Sigmoid colon (tissue), 7 donors: ENCODE data around the gene ARMH3. TPM values are rescaled to one million over a fixed set of nuclear protein-coding genes. Genes with fewer than 3 reads are reported as not detected.

Experiments used
- DNase-seq: peaks from one replicate; pipeline ENCODE4 v3.0.0-alpha.2; 2019
- H3K27ac ChIP-seq, 4 donors: fragments of 200-600 bp; sonication (generic); one replicate each; pipeline ENCODE4 v1.5.1; 2016 to 2019; ENCODE audit warnings: mild to moderate bottlenecking in 1 of 4
- H3K27me3 ChIP-seq, 3 donors: fragments of 200-600 bp; sonication (generic); one replicate each; pipeline ENCODE4 v1.5.1; 2019; ENCODE audit warnings: mild to moderate bottlenecking in 1 of 3
- H3K36me3 ChIP-seq, 4 donors: fragments of 200-600 bp; sonication (generic); one replicate each; pipeline ENCODE4 v1.5.1; 2016 to 2019
- H3K4me1 ChIP-seq, 4 donors: fragments of 200-600 bp; sonication (generic); one replicate each; pipeline ENCODE4 v1.5.1; 2017 to 2019
- H3K4me3 ChIP-seq, 4 donors: fragments of 200-600 bp; sonication (generic); one replicate each; pipeline ENCODE4 v1.5.1; 2017 to 2019; ENCODE audit warnings: mild to moderate bottlenecking in 2 of 4, moderate library complexity in 1 of 4
- H3K9me3 ChIP-seq, 4 donors: fragments of 200-600 bp in 3 of 4; sonication (generic) in 3 of 4; one replicate each; pipeline versions ENCODE4 v1.5.1 to v1.6.1; 2013 to 2019
- CTCF ChIP-seq, 4 experiments: fragments of 450-650 bp in 3 of 4; fragments of 200-600 bp in 1 of 4; IDR thresholded peaks; one replicate each; pipeline ENCODE4 v1.5.1; 2016 to 2019; ENCODE audit warnings: antibody characterized with exemption in 4 of 4, mild to moderate bottlenecking in 3 of 4, moderate library complexity in 2 of 4
- EP300 ChIP-seq, 4 donors: sonication (generic); formaldehyde crosslinking; IDR thresholded peaks; one replicate each; pipeline ENCODE4 v1.6.1; 2017; ENCODE audit warnings: antibody characterized with exemption in 4 of 4
- POLR2A ChIP-seq, 2 donors: fragments of 450-650 bp; IDR thresholded peaks; one replicate each; pipeline ENCODE4 v1.6.1; 2016; ENCODE audit warnings: antibody characterized with exemption in 2 of 2, mild to moderate bottlenecking in 2 of 2, moderate library complexity in 2 of 2
- POLR2AphosphoS5 ChIP-seq, 4 donors: sonication (generic); formaldehyde crosslinking; IDR thresholded peaks; one replicate each; pipeline ENCODE4 v1.6.1; 2017; ENCODE audit warnings: antibody characterized with exemption in 4 of 4
- WGBS, 2 donors: extraction: QIAGEN DNeasy Blood & Tissue Kit; methylation state at CpG; one replicate each; pipeline ENCODE4 v1.1.7; 2013; 5-methylcytosine and 5-hydroxymethylcytosine counted together
- intact Hi-C: fragments of 100-400 bp; cut with DNase I; formaldehyde crosslinking; loops from one replicate; pipeline ENCODE4 v1.15.1; 2023
- polyA plus RNA-seq, 3 donors: library from polyadenylated mRNA; stranded (reverse); fragments of 200-250 nt; gene quantifications; one replicate each; pipeline ENCODE4 v1.2.3, GENCODE V29; 2013
- total RNA-seq, 4 donors: library from RNA; depleted of rRNA; stranded (reverse); fragments of >200 nt; gene quantifications; one replicate each; pipeline ENCODE4 v1.1.0, GENCODE V29; 2016
- donor health status: healthy with polysubstance abuse.
- donor health status: Bipolar disorder and iron deficiency.
- donor health status: healthy.

Gene ARMH3
- total and polyA plus RNA-seq, 7 donors: 17.4 to 23.2 (median 19.1) TPM

DNA sequence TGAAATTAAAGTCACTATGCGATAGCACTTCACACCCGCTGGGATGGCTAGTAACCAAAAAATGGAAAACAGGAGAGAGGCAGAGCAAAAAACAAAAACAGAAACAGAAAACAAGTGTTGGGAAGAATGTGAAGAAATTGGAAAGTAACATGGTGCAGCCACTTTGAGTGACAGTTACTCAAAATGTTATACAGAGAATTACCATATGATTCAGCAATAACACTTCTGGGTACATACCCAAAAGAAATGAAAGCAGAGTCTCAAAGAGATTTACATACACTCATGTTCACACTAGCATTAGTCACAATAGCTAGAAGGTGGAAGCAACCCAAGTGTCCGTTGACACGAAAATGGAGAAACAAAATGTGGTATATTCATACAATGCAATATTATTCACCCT lies 123.8 kb downstream of the ARMH3 start:
- H3K9me3 ChIP-seq: no peaks in the 10 kb centered on the region
- H3K27me3 ChIP-seq: no peaks in the 10 kb centered on the region
- H3K36me3 ChIP-seq: no peaks in the 10 kb centered on the region
- peaks cover 0 to 25% (median 14%) of the 10 kb centered on the region in 4 donors for H3K4me1 ChIP-seq
- intact Hi-C loops: no loop called here
- DNase-seq: no peak
- H3K4me3 ChIP-seq: no peak overlapping the region
- H3K27ac ChIP-seq: no peak overlapping the region
- TF ChIP-seq EP300 (IDR thresholded peaks at IDR 0.05): no peak
- no peak for TF ChIP-seq CTCF (IDR thresholded peaks at IDR 0.05)
- TF ChIP-seq POLR2A (IDR thresholded peaks at IDR 0.05): no peak
- TF ChIP-seq POLR2AphosphoS5 (IDR thresholded peaks at IDR 0.05): no peak
- 94 to 95% methylated on average over 4 of the region's 4 CpGs for WGBS, 2 donors

DNA sequence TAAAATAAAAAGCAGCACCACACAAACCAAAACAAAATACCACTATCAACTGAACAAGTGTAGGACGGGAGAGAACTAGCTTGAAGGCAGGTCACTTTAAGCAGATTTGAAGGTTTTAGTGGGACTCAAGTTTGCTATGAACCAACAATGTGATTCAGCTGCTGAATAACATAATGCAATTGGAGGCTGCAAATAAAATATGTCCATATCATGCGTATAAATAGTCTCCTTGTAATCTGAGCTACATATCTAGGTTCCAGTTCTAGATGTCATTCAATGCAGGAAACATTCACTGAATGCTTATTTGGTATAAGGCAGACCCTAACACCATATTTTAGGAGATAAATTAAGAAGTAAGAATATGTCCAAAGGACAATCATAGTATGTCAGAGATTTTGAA lies 130.9 kb downstream of the ARMH3 start:
- 95 to 97% methylated on average over 2 of the region's 2 CpGs for WGBS, 2 donors

DNA sequence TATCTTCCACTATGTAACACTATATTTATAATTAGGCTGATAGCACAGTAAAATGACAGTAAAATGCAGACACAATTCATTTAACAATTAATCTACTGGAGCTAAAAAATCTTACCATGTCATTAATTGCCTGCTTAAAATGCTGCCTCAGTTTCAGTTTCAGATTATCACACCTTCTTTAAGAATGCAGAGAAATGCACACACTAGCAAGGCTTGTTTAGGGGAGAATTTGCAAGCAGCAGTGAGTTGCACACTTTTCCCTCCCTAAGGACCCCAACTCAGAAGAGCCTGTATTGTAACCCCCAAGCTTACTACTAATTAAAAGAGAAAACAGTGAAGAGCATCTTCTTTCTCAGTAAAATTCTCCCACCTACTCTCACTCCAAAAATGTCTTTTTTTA lies 132.7 kb downstream of the ARMH3 start:
- no peaks in the 10 kb centered on the region for H3K9me3 ChIP-seq
- H3K4me1 ChIP-seq: no peaks in the 10 kb centered on the region
- TF ChIP-seq POLR2AphosphoS5 (IDR thresholded peaks at IDR 0.05) (no peak), EP300 (IDR thresholded peaks at IDR 0.05) (no peak), POLR2A (IDR thresholded peaks at IDR 0.05) (no peak), CTCF (IDR thresholded peaks at IDR 0.05) (no peak)
- intact Hi-C loops: no loop called here
- H3K27me3 ChIP-seq: no peaks in the 10 kb centered on the region
- no peak overlapping the region for H3K4me3 ChIP-seq
- H3K36me3 ChIP-seq: no peaks in the 10 kb centered on the region
- no peak for DNase-seq
- H3K27ac ChIP-seq: no peak overlapping the region

More for the DNA sequence above, 130.9 kb downstream of the ARMH3 start:
- H3K27me3 ChIP-seq: no peaks in the 10 kb centered on the region
- no peak overlapping the region for H3K4me3 ChIP-seq
- TF ChIP-seq POLR2AphosphoS5 (IDR thresholded peaks at IDR 0.05): no peak
- TF ChIP-seq EP300 (IDR thresholded peaks at IDR 0.05): no peak
- TF ChIP-seq CTCF (IDR thresholded peaks at IDR 0.05): no peak
- no peak for TF ChIP-seq POLR2A (IDR thresholded peaks at IDR 0.05)
- no peak overlapping the region for H3K27ac ChIP-seq
- intact Hi-C loops: no loop called here
- H3K9me3 ChIP-seq: no peaks in the 10 kb centered on the region
- no peak for DNase-seq
- H3K36me3 ChIP-seq: no peaks in the 10 kb centered on the region
- H3K4me1 ChIP-seq: no peaks in the 10 kb centered on the region

GRCh38 chr10:101922846-101923245 lies 133.1 kb downstream of the ARMH3 start:
- TF ChIP-seq CTCF (IDR thresholded peaks at IDR 0.05): no peak
- no peak for TF ChIP-seq POLR2AphosphoS5 (IDR thresholded peaks at IDR 0.05)
- TF ChIP-seq POLR2A (IDR thresholded peaks at IDR 0.05): no peak
- TF ChIP-seq EP300 (IDR thresholded peaks at IDR 0.05): no peak
- intact Hi-C loops: no loop called here
- H3K27ac ChIP-seq: no peak overlapping the region
- no peak overlapping the region for H3K4me3 ChIP-seq
- no peaks in the 10 kb centered on the region for H3K27me3 ChIP-seq
- no peaks in the 10 kb centered on the region for H3K36me3 ChIP-seq
- 93% methylated on average over 2 of the region's 2 CpGs for WGBS, 2 donors
- H3K4me1 ChIP-seq: no peaks in the 10 kb centered on the region
- no peaks in the 10 kb centered on the region for H3K9me3 ChIP-seq
- DNase-seq: no peak

DNA sequence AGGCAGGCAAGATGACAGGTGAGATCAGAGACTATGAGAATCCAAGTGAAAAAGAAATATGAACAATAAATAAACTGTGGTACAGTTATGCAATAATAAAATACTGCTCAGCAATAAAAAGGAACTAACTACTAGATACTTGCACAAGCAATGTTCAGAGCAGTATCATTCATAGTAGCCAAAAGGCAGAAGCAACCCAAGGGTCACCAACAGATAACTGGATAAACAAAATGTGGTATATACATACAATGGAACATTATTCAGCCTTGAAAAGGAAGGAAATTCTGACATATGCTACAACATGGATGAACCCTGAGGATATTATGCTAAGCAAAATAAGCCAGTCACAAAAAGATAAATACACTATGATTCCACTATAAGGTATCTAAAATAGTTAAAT lies 135.4 kb downstream of the ARMH3 start:
- intact Hi-C loops: no loop called here
- no peak for DNase-seq
- no peaks in the 10 kb centered on the region for H3K9me3 ChIP-seq
- no peaks in the 10 kb centered on the region for H3K36me3 ChIP-seq
- no peaks in the 10 kb centered on the region for H3K27me3 ChIP-seq
- H3K4me1 ChIP-seq: peaks cover 0 to 7% (median 3%) of the 10 kb centered on the region in 4 donors
- H3K4me3 ChIP-seq: no peak overlapping the region
- H3K27ac ChIP-seq: no peak overlapping the region
- TF ChIP-seq CTCF (IDR thresholded peaks at IDR 0.05) (no peak), EP300 (IDR thresholded peaks at IDR 0.05) (no peak), POLR2AphosphoS5 (IDR thresholded peaks at IDR 0.05) (no peak), POLR2A (IDR thresholded peaks at IDR 0.05) (no peak)
